ENCODE data around the gene GFRAL.

DNA sequence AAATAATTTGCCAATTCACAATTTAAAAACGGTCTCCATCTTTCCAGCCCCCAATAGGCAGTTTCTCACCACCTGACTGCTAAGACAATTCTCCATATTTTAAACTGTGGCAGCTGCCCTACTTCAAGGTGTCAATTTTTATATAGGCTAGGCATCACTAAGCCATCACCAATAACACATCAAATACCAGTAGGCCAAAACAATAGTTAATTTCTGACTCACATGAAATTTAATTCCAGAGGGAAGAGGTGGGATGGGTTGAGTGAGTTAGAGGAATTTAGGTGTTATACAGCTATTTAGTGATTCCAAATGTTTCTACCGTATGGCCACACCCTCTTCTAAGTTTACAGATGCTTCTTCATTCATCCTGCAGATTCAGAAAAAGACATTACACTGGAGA is 49.9 kb downstream of the GFRAL start:
- TF ChIP-seq, protein P1, sequence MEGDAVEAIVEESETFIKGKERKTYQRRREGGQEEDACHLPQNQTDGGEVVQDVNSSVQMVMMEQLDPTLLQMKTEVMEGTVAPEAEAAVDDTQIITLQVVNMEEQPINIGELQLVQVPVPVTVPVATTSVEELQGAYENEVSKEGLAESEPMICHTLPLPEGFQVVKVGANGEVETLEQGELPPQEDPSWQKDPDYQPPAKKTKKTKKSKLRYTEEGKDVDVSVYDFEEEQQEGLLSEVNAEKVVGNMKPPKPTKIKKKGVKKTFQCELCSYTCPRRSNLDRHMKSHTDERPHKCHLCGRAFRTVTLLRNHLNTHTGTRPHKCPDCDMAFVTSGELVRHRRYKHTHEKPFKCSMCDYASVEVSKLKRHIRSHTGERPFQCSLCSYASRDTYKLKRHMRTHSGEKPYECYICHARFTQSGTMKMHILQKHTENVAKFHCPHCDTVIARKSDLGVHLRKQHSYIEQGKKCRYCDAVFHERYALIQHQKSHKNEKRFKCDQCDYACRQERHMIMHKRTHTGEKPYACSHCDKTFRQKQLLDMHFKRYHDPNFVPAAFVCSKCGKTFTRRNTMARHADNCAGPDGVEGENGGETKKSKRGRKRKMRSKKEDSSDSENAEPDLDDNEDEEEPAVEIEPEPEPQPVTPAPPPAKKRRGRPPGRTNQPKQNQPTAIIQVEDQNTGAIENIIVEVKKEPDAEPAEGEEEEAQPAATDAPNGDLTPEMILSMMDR (IDR thresholded peaks at IDR 0.05; ENCODE audit: low read depth, low read length, missing input control), result no peak
- no peak for TF ChIP-seq FOXA1 (IDR thresholded peaks at IDR 0.05)
- TF ChIP-seq MAX (IDR thresholded peaks at IDR 0.05), result no peak
- no peak for TF ChIP-seq YY1 (IDR thresholded peaks at IDR 0.05)

All from liver (tissue), 2 donors.